GM23338 (cell line): Measurements from ENCODE around the gene PSMD13. TPM values are rescaled to one million over a fixed set of nuclear protein-coding genes. Genes with fewer than 3 reads are reported as not detected.

Experiments used
- ATAC-seq: fragments of 200-7000 bp; cut with Tn5 transposase; 3 replicates; pipeline ENCODE4 v1.9.1; 2020
- DNase-seq: peaks from one replicate; pipeline ENCODE4 v3.0.0-alpha.2; 2015; ENCODE audit warnings: low spot score
- H2AFZ ChIP-seq: fragments of 200-600 bp; sonication (generic); 2 replicates; pipeline ENCODE4 v1.8.0; 2016; ENCODE audit warnings: antibody characterized with exemption, mild to moderate bottlenecking, moderate library complexity
- H3F3A ChIP-seq: fragments of 200-600 bp; sonication (generic); replicated peaks from 2 replicates; pipeline ENCODE4 v1.8.0; 2017; ENCODE audit warnings: antibody characterized with exemption, mixed run types, low read depth
- H3K27ac ChIP-seq: fragments of 200-600 bp; sonication (generic); 2 replicates; pipeline ENCODE4 v1.6.1; 2016; ENCODE audit warnings: low read depth
- H3K27me3 ChIP-seq: fragments of 200-600 bp; sonication (generic); 2 replicates; pipeline ENCODE4 v1.8.0; 2016; ENCODE audit warnings: mild to moderate bottlenecking, mixed run types, moderate library complexity; ENCODE audit not compliant: insufficient read depth
- H3K36me3 ChIP-seq: fragments of 200-600 bp; sonication (generic); 2 replicates; pipeline ENCODE4 v1.8.0; 2016; ENCODE audit warnings: mild to moderate bottlenecking; ENCODE audit not compliant: insufficient read depth
- H3K4me1 ChIP-seq: fragments of 200-600 bp; sonication (generic); 2 replicates; pipeline ENCODE4 v1.8.0; 2016; ENCODE audit warnings: mild to moderate bottlenecking, moderate library complexity; ENCODE audit not compliant: insufficient read depth
- H3K4me2 ChIP-seq: fragments of 200-600 bp; sonication (generic); 2 replicates; pipeline ENCODE4 v1.7.1; 2017; ENCODE audit warnings: mixed run types
- H3K4me3 ChIP-seq: fragments of 200-600 bp; sonication (generic); 2 replicates; pipeline ENCODE4 v1.6.1; 2016; ENCODE audit warnings: mixed run types
- H3K79me2 ChIP-seq: fragments of 200-600 bp; sonication (generic); replicated peaks from 2 replicates; pipeline ENCODE4 v1.8.0; 2017; ENCODE audit warnings: mild to moderate bottlenecking; ENCODE audit not compliant: insufficient read depth
- H3K9me2 ChIP-seq: fragments of 200-600 bp; sonication (generic); 2 replicates; pipeline ENCODE4 v1.8.0; 2017; ENCODE audit not compliant: insufficient read depth
- H4K20me1 ChIP-seq: fragments of 200-600 bp; sonication (generic); replicated peaks from 2 replicates; pipeline ENCODE4 v1.8.0; 2017; ENCODE audit warnings: mild to moderate bottlenecking; ENCODE audit not compliant: insufficient read depth
- H3K27ac Mint-ChIP-seq: 2 replicates; pipeline ENCODE4 v1.8.0; 2020; ENCODE audit warnings: inconsistent platforms, mild to moderate bottlenecking, moderate library complexity, mixed read lengths
- H3K27me3 Mint-ChIP-seq: 3 replicates; pipeline ENCODE4 v1.8.0; 2022; ENCODE audit warnings: low read depth, mild to moderate bottlenecking, moderate library complexity, mixed read lengths, inconsistent platforms; ENCODE audit not compliant: insufficient read depth, poor library complexity
- H3K36me3 Mint-ChIP-seq: 3 replicates; pipeline ENCODE4 v1.8.0; 2021; ENCODE audit warnings: low read depth, mild to moderate bottlenecking, inconsistent platforms, moderate library complexity, mixed read lengths
- H3K4me1 Mint-ChIP-seq: 3 replicates; pipeline ENCODE4 v1.8.0; 2020; ENCODE audit warnings: mild to moderate bottlenecking, inconsistent platforms, mixed read lengths
- H3K4me3 Mint-ChIP-seq: 3 replicates; pipeline ENCODE4 v1.8.0; 2021; ENCODE audit warnings: moderate library complexity, mild to moderate bottlenecking, inconsistent platforms, mixed read lengths
- H3K9me3 Mint-ChIP-seq: 3 replicates; pipeline ENCODE4 v1.8.0; 2020; ENCODE audit warnings: moderate library complexity, mild to moderate bottlenecking, inconsistent platforms, mixed read lengths
- CREB1 ChIP-seq: fragments of 250-450 bp; sonication (Bioruptor Pico); IDR thresholded peaks from 2 replicates; pipeline ENCODE4 v1.5.0; 2020; ENCODE audit warnings: low read depth, mild to moderate bottlenecking, moderate library complexity
- EZH2 ChIP-seq: fragments of 200-600 bp; sonication (generic); IDR thresholded peaks from one replicate; pipeline ENCODE4 v1.8.0; 2017; ENCODE audit warnings: antibody characterized with exemption, mild to moderate bottlenecking, low read depth; ENCODE audit not compliant: unreplicated experiment
- EZH2phosphoT487 ChIP-seq: fragments of 200-600 bp; sonication (generic); IDR thresholded peaks from one replicate; pipeline ENCODE4 v1.8.1; 2018; ENCODE audit warnings: antibody characterized with exemption; ENCODE audit not compliant: unreplicated experiment
- JUNB ChIP-seq: IDR thresholded peaks from one replicate; pipeline ENCODE4 v1.6.1; 2016; ENCODE audit warnings: antibody characterized with exemption; ENCODE audit not compliant: unreplicated experiment
- NANOG ChIP-seq: IDR thresholded peaks from 2 replicates; pipeline ENCODE4 v1.6.1; 2016; ENCODE audit warnings: antibody characterized with exemption, borderline replicate concordance
- POLR2AphosphoS5 ChIP-seq: IDR thresholded peaks from 2 replicates; pipeline ENCODE4 v1.6.1; 2016; ENCODE audit warnings: antibody characterized with exemption, low read depth
- STAT1 ChIP-seq: IDR thresholded peaks from one replicate; pipeline ENCODE4 v1.6.1; 2016; ENCODE audit warnings: antibody characterized with exemption; ENCODE audit not compliant: unreplicated experiment
- ZNF114 ChIP-seq: fragments of 250-450 bp; sonication (Bioruptor Pico); IDR thresholded peaks from 2 replicates; pipeline ENCODE4 v1.5.0; 2020; ENCODE audit warnings: mild to moderate bottlenecking, moderate library complexity
- ZNF331 ChIP-seq: fragments of 250-450 bp; sonication (Bioruptor Pico); IDR thresholded peaks from 2 replicates; pipeline ENCODE4 v1.5.0; 2020; ENCODE audit warnings: low read depth, mild to moderate bottlenecking, moderate library complexity
- polyA plus RNA-seq: library from polyadenylated mRNA; unstranded; fragments of >200 nt; fragmentation: Nextera tagmentation; extraction: Ambion mirVana; gene quantifications from 2 replicates; pipeline ENCODE4 v1.2.1, GENCODE V29; 2016
- total RNA-seq: library from RNA; depleted of rRNA; stranded (reverse); fragments of >200 nt; shearing (Covaris generic); gene quantifications from 2 replicates; pipeline ENCODE4 v1.2.3, GENCODE V29; 2014
- TF ChIP-seq, protein P1 (sequence below): IDR thresholded peaks from one replicate; pipeline ENCODE4 v1.6.1; 2018; ENCODE audit warnings: antibody characterized with exemption; ENCODE audit not compliant: unreplicated experiment
- TF ChIP-seq, protein P2 (sequence below), 2 experiments: fragments of 200-600 bp in 1 of 2; sonication (generic) in 1 of 2; conservative IDR thresholded peaks; 2 replicates each; pipeline versions ENCODE4 v1.5.1 to v1.6.1; 2016 to 2017; ENCODE audit warnings: antibody characterized with exemption in 2 of 2, low read depth in 2 of 2, mild to moderate bottlenecking in 2 of 2, moderate library complexity in 1 of 2
- TF ChIP-seq, protein P3 (sequence below): IDR thresholded peaks from 2 replicates; pipeline ENCODE4 v1.6.1; 2016; ENCODE audit warnings: antibody characterized with exemption
- TF ChIP-seq, protein P4 (sequence below): fragments of 250-450 bp; sonication (Bioruptor Pico); IDR thresholded peaks from 2 replicates; pipeline ENCODE4 v1.5.0; 2020; ENCODE audit warnings: mild to moderate bottlenecking, moderate library complexity

Gene PSMD13
- total and polyA plus RNA-seq, 2 experiments from 2014 or later: 111 to 114 TPM

DNA sequence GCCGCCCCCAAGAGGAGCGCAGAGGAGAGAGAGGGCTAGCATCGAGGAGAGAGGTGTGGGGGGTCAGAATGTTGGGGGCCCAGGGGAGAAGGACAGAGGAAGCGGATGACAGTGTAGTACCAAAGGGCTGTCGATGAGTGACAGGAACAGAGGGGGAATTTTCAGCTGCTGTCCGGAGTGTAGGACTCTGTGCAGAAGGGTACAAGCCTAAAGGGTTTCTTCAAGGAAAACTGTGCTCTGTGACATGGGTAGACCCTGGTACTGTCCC, 36.1 kb downstream of the PSMD13 start:
- no peak overlapping the region for H3K4me2 ChIP-seq
- no peak overlapping the region for H3K27ac ChIP-seq
- Mint-ChIP-seq H3K9me3 (peaks cover 2% of the 10 kb centered on the region; the same call in 1 of the 3 replicates), H3K27me3 (peaks cover 14% of the 10 kb centered on the region), H3K4me1 (peaks cover 26% of the 10 kb centered on the region), H3K4me3 (no peak overlapping the region; the same call in 2 of the 3 replicates), H3K36me3 (peaks cover 3% of the 10 kb centered on the region; the same call in 1 of the 3 replicates), H3K27ac (no peak overlapping the region)
- H2AFZ ChIP-seq: no peak overlapping the region
- H3K36me3 ChIP-seq: no peaks in the 10 kb centered on the region
- 0 out of 2 replicates have a peak, but pooled peaks cover 6% of the 10 kb centered on the region for H3F3A ChIP-seq
- no peak for ATAC-seq
- no peaks in the 10 kb centered on the region for H3K79me2 ChIP-seq
- DNase-seq: no peak
- TF ChIP-seq POLR2AphosphoS5 (no peak), NANOG (no peak), JUNB (no peak), EZH2phosphoT487 (no peak), ZNF331 (CRISPR knock-in tag) (no peak), EZH2 (no peak), ZNF114 (no peak), CREB1 (CRISPR knock-in tag) (no peak), STAT1 (no peak)
- TF ChIP-seq, protein P1, sequence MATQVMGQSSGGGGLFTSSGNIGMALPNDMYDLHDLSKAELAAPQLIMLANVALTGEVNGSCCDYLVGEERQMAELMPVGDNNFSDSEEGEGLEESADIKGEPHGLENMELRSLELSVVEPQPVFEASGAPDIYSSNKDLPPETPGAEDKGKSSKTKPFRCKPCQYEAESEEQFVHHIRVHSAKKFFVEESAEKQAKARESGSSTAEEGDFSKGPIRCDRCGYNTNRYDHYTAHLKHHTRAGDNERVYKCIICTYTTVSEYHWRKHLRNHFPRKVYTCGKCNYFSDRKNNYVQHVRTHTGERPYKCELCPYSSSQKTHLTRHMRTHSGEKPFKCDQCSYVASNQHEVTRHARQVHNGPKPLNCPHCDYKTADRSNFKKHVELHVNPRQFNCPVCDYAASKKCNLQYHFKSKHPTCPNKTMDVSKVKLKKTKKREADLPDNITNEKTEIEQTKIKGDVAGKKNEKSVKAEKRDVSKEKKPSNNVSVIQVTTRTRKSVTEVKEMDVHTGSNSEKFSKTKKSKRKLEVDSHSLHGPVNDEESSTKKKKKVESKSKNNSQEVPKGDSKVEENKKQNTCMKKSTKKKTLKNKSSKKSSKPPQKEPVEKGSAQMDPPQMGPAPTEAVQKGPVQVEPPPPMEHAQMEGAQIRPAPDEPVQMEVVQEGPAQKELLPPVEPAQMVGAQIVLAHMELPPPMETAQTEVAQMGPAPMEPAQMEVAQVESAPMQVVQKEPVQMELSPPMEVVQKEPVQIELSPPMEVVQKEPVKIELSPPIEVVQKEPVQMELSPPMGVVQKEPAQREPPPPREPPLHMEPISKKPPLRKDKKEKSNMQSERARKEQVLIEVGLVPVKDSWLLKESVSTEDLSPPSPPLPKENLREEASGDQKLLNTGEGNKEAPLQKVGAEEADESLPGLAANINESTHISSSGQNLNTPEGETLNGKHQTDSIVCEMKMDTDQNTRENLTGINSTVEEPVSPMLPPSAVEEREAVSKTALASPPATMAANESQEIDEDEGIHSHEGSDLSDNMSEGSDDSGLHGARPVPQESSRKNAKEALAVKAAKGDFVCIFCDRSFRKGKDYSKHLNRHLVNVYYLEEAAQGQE: no peak
- TF ChIP-seq, protein P2, sequence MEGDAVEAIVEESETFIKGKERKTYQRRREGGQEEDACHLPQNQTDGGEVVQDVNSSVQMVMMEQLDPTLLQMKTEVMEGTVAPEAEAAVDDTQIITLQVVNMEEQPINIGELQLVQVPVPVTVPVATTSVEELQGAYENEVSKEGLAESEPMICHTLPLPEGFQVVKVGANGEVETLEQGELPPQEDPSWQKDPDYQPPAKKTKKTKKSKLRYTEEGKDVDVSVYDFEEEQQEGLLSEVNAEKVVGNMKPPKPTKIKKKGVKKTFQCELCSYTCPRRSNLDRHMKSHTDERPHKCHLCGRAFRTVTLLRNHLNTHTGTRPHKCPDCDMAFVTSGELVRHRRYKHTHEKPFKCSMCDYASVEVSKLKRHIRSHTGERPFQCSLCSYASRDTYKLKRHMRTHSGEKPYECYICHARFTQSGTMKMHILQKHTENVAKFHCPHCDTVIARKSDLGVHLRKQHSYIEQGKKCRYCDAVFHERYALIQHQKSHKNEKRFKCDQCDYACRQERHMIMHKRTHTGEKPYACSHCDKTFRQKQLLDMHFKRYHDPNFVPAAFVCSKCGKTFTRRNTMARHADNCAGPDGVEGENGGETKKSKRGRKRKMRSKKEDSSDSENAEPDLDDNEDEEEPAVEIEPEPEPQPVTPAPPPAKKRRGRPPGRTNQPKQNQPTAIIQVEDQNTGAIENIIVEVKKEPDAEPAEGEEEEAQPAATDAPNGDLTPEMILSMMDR (conservative IDR thresholded peaks at IDR 0.05; ENCODE audit: low read depth in 2 of 2): no peak
- TF ChIP-seq, protein P3, sequence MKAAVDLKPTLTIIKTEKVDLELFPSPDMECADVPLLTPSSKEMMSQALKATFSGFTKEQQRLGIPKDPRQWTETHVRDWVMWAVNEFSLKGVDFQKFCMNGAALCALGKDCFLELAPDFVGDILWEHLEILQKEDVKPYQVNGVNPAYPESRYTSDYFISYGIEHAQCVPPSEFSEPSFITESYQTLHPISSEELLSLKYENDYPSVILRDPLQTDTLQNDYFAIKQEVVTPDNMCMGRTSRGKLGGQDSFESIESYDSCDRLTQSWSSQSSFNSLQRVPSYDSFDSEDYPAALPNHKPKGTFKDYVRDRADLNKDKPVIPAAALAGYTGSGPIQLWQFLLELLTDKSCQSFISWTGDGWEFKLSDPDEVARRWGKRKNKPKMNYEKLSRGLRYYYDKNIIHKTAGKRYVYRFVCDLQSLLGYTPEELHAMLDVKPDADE: no peak
- TF ChIP-seq, protein P4, sequence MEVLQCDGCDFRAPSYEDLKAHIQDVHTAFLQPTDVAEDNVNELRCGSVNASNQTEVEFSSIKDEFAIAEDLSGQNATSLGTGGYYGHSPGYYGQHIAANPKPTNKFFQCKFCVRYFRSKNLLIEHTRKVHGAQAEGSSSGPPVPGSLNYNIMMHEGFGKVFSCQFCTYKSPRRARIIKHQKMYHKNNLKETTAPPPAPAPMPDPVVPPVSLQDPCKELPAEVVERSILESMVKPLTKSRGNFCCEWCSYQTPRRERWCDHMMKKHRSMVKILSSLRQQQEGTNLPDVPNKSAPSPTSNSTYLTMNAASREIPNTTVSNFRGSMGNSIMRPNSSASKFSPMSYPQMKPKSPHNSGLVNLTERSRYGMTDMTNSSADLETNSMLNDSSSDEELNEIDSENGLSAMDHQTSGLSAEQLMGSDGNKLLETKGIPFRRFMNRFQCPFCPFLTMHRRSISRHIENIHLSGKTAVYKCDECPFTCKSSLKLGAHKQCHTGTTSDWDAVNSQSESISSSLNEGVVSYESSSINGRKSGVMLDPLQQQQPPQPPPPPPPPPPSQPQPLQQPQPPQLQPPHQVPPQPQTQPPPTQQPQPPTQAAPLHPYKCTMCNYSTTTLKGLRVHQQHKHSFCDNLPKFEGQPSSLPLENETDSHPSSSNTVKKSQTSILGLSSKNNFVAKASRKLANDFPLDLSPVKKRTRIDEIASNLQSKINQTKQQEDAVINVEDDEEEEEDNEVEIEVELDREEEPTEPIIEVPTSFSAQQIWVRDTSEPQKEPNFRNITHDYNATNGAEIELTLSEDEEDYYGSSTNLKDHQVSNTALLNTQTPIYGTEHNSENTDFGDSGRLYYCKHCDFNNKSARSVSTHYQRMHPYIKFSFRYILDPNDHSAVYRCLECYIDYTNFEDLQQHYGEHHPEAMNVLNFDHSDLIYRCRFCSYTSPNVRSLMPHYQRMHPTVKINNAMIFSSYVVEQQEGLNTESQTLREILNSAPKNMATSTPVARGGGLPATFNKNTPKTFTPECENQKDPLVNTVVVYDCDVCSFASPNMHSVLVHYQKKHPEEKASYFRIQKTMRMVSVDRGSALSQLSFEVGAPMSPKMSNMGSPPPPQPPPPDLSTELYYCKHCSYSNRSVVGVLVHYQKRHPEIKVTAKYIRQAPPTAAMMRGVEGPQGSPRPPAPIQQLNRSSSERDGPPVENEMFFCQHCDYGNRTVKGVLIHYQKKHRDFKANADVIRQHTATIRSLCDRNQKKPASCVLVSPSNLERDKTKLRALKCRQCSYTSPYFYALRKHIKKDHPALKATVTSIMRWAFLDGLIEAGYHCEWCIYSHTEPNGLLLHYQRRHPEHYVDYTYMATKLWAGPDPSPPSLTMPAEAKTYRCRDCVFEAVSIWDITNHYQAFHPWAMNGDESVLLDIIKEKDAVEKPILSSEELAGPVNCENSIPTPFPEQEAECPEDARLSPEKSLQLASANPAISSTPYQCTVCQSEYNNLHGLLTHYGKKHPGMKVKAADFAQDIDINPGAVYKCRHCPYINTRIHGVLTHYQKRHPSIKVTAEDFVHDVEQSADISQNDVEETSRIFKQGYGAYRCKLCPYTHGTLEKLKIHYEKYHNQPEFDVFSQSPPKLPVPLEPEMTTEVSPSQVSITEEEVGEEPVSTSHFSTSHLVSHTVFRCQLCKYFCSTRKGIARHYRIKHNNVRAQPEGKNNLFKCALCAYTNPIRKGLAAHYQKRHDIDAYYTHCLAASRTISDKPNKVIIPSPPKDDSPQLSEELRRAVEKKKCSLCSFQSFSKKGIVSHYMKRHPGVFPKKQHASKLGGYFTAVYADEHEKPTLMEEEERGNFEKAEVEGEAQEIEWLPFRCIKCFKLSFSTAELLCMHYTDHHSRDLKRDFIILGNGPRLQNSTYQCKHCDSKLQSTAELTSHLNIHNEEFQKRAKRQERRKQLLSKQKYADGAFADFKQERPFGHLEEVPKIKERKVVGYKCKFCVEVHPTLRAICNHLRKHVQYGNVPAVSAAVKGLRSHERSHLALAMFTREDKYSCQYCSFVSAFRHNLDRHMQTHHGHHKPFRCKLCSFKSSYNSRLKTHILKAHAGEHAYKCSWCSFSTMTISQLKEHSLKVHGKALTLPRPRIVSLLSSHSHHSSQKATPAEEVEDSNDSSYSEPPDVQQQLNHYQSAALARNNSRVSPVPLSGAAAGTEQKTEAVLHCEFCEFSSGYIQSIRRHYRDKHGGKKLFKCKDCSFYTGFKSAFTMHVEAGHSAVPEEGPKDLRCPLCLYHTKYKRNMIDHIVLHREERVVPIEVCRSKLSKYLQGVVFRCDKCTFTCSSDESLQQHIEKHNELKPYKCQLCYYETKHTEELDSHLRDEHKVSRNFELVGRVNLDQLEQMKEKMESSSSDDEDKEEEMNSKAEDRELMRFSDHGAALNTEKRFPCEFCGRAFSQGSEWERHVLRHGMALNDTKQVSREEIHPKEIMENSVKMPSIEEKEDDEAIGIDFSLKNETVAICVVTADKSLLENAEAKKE (CRISPR knock-in tag): no peak
- no peaks in the 10 kb centered on the region for H3K9me2 ChIP-seq
- H4K20me1 ChIP-seq: no peaks in the 10 kb centered on the region
- peaks cover 14% of the 10 kb centered on the region; the same call in 1 of the 2 replicates for H3K4me1 ChIP-seq
- H3K4me3 ChIP-seq: no peak overlapping the region
- peaks cover 2% of the 10 kb centered on the region; the same call in 1 of the 2 replicates for H3K27me3 ChIP-seq
